B cell (primary cell): ENCODE measurements around the gene PDK3. TPM values are rescaled to one million over a fixed set of nuclear protein-coding genes. Genes with fewer than 3 reads are reported as not detected.
A peak's percentile ranks its signal among the peaks of the same experiment; 100 is the strongest.

Experiments used
- ATAC-seq: fragments of 200-7000 bp; cut with Tn5 transposase; one replicate; pipeline ENCODE4 v1.10.0; 2021; ENCODE audit warnings: low read depth, mild to moderate bottlenecking, moderate number of reproducible peaks, moderate library complexity
- CTCF ChIA-PET: fragments of 350-600 bp; sonication (Branson Sonifier 250); formaldehyde crosslinking; loops from one replicate; lab custom pipeline; 2021; ENCODE audit warnings: antibody characterized with exemption, inconsistent platforms; lab: Charles Lee
- POLR2A ChIA-PET: fragments of 350-600 bp; sonication (Branson Sonifier 250); formaldehyde crosslinking; loops from one replicate; lab custom pipeline; 2021; ENCODE audit warnings: antibody characterized with exemption; lab: Charles Lee
- DNase-seq: peaks from one replicate; pipeline ENCODE4 v3.0.0; 2013
- H2AFZ ChIP-seq: 2 replicates; pipeline ENCODE4 v1.6.1; 2012; ENCODE audit warnings: mild to moderate bottlenecking, low read depth, low read length; ENCODE audit not compliant: insufficient read depth, poor library complexity, severe bottlenecking
- H3K27ac ChIP-seq, 2 donors: 1 replicate in 1 of 2; 2 replicates in 1 of 2; pipeline ENCODE4 v1.5.1; 2012 to 2013; ENCODE audit warnings: low read length in 2 of 2, mild to moderate bottlenecking in 2 of 2, moderate library complexity in 1 of 2
- H3K27me3 ChIP-seq, 4 experiments: fragments of 200-600 bp in 1 of 4; sonication (generic) in 1 of 4; replicated peaks in 1 of 4; 1 replicate in 2 of 4; 2 replicates in 2 of 4; pipeline versions ENCODE4 v1.6.1 to v1.7.0; 2013 to 2016; ENCODE audit warnings: low read length in 3 of 4, mild to moderate bottlenecking in 2 of 4, mixed read lengths in 1 of 4, moderate library complexity in 1 of 4; ENCODE audit not compliant: insufficient read depth in 4 of 4, control insufficient read depth in 3 of 4; ENCODE audit errors: control extremely low read depth in 1 of 4
- H3K36me3 ChIP-seq, 2 experiments: replicated peaks in 1 of 2; 1 replicate in 1 of 2; 2 replicates in 1 of 2; pipeline versions ENCODE4 v1.6.1 to v1.7.1; 2013; ENCODE audit warnings: low read length in 1 of 2; ENCODE audit not compliant: insufficient read depth in 2 of 2, control insufficient read depth in 1 of 2; ENCODE audit errors: control extremely low read depth in 1 of 2, extremely low read depth in 1 of 2
- H3K4me1 ChIP-seq, 2 donors: fragments of 200-600 bp in 1 of 2; sonication (generic) in 1 of 2; 1 replicate in 1 of 2; 2 replicates in 1 of 2; pipeline versions ENCODE4 v1.5.1 to v1.6.1; 2013 to 2017; ENCODE audit warnings: low read length in 2 of 2; ENCODE audit not compliant: control insufficient read depth in 2 of 2, insufficient read depth in 2 of 2
- H3K4me2 ChIP-seq: replicated peaks from 2 replicates; pipeline ENCODE3; 2012; ENCODE audit warnings: mild to moderate bottlenecking, low read depth, low read length; ENCODE audit not compliant: poor library complexity, severe bottlenecking
- H3K4me3 ChIP-seq, 5 experiments: fragments of 200-600 bp in 1 of 5; sonication (generic) in 1 of 5; 1 replicate in 3 of 5; 2 replicates in 2 of 5; pipeline versions ENCODE4 v1.5.1 to v1.7.0; 2011 to 2016; ENCODE audit warnings: low read length in 4 of 5, mild to moderate bottlenecking in 4 of 5, low read depth in 2 of 5, control low read depth in 1 of 5, moderate library complexity in 1 of 5; ENCODE audit not compliant: insufficient read depth in 1 of 5; ENCODE audit errors: control extremely low read depth in 1 of 5, extremely low read depth in 1 of 5
- H3K79me2 ChIP-seq: fragments of 200-600 bp; sonication (generic); one replicate; pipeline ENCODE4 v1.6.0; 2016; ENCODE audit warnings: low read length; ENCODE audit not compliant: control insufficient read depth, insufficient read depth
- H3K9ac ChIP-seq: fragments of 200-600 bp; sonication (generic); 2 replicates; pipeline ENCODE4 v1.6.1; 2017; ENCODE audit warnings: mild to moderate bottlenecking, low read length, moderate library complexity
- H3K9me3 ChIP-seq, 3 donors: one replicate each; pipeline versions ENCODE4 v1.6.1 to v1.7.1; 2013; ENCODE audit warnings: low read length in 2 of 3; ENCODE audit not compliant: control insufficient read depth in 2 of 3, insufficient read depth in 1 of 3; ENCODE audit errors: control extremely low read depth in 1 of 3
- H4K20me1 ChIP-seq: 2 replicates; pipeline ENCODE4 v1.6.0; 2012; ENCODE audit warnings: mild to moderate bottlenecking, low read length; ENCODE audit not compliant: insufficient read depth, control insufficient read depth, poor library complexity, severe bottlenecking
- H3K27ac Mint-ChIP-seq: one replicate; pipeline ENCODE4 v1.8.0; 2021; ENCODE audit warnings: mixed read lengths
- H3K27me3 Mint-ChIP-seq: one replicate; pipeline ENCODE4 v1.8.0; 2021; ENCODE audit warnings: mixed read lengths
- H3K4me1 Mint-ChIP-seq: one replicate; pipeline ENCODE4 v1.8.0; 2021; ENCODE audit warnings: mixed read lengths
- H3K4me3 Mint-ChIP-seq: one replicate; pipeline ENCODE4 v1.8.0; 2021; ENCODE audit warnings: mixed read lengths
- H3K9me3 Mint-ChIP-seq: one replicate; pipeline ENCODE4 v1.8.0; 2022; ENCODE audit warnings: mixed read lengths; ENCODE audit not compliant: insufficient read depth
- CTCF ChIP-seq: fragments of 200-600 bp; IDR thresholded peaks from one replicate; pipeline ENCODE4 v1.8.0; 2022; ENCODE audit warnings: antibody characterized with exemption, mild to moderate bottlenecking
- EZH2 ChIP-seq: IDR thresholded peaks from 2 replicates; pipeline ENCODE4 v1.6.1; 2012; ENCODE audit warnings: borderline replicate concordance, low read depth, mild to moderate bottlenecking, moderate library complexity, low read length; ENCODE audit not compliant: insufficient read depth, poor library complexity, severe bottlenecking
- WGBS: methylation state at CpG from one replicate; pipeline ENCODE4 v1.1.5; 2013; ENCODE audit warnings: missing lambda C conversion rate; ENCODE audit not compliant: insufficient coverage; 5-methylcytosine and 5-hydroxymethylcytosine counted together
- intact Hi-C: fragments of 100-400 bp; cut with micrococcal nuclease; formaldehyde crosslinking; loops from one replicate; pipeline ENCODE4 v1.10.0; 2022
- polyA plus RNA-seq: library from polyadenylated mRNA; depleted of rRNA; stranded (reverse); fragments of >200 nt; gene quantifications from 2 replicates; pipeline ENCODE4 v1.2.3, GENCODE V29; 2012
- total RNA-seq, 2 donors: library from RNA; stranded (reverse); fragments of 120-200 nt in 1 of 2; gene quantifications; 1 replicate in 1 of 2; 2 replicates in 1 of 2; pipeline versions ENCODE4 v1.2.3 to v1.2.4, GENCODE V29; 2013 to 2022

The PDK3 gene
- total and polyA plus RNA-seq, 2 donors (not counting 1 experiment from before 2014, with no cell fraction given): 5.5 to 18.3 TPM

- Histone ChIP-seq H3K27ac (no peak overlapping the region), H3K27me3 (no peaks in the 10 kb centered on the region), H3K9ac (no peak overlapping the region), H3K79me2 (peaks cover 5% of the 10 kb centered on the region), H3K9me3 (no peaks in the 10 kb centered on the region), H2AFZ (no peak overlapping the region), H3K4me1 (peaks cover 6 to 7% of the 10 kb centered on the region in 2 donors), H3K36me3 (peaks cover 0 to 7% of the 10 kb centered on the region in 2 experiments), H3K4me3 (no peak overlapping the region), H4K20me1 (no peaks in the 10 kb centered on the region), H3K4me2 (no peak overlapping the region)
- ATAC-seq: no peak
- DNase-seq: no peak
- intact Hi-C loops: no loop called here
- Mint-ChIP-seq H3K4me1 (peaks cover 26% of the 10 kb centered on the region), H3K27me3 (no peaks in the 10 kb centered on the region), H3K4me3 (no peak overlapping the region), H3K27ac (peak overlapping the region; percentile 6), H3K9me3 (no peaks in the 10 kb centered on the region)
- ChIA-PET POLR2A (interaction anchor here (0.5 kb wide), 1 partner anchor 29 kb away, joined by 4 read pairs; no protein-coding TSS in a partner anchor), CTCF (interaction anchor here (1.0 to 3.4 kb wide), 2 partner anchors 99 to 124 kb away, joined by 3 to 23 read pairs; no protein-coding TSS in a partner anchor)
- TF ChIP-seq EZH2 (no peak), CTCF (no peak)
- no CpG with 5 or more reads among the region's 8 CpGs for WGBS
These were observed 29.6 kb downstream of the PDK3 start for GRCh38 chrX:24494647-24495075.

- no peak for ATAC-seq
- H3K36me3 ChIP-seq: peaks cover 0 to 10% of the 10 kb centered on the region in 2 experiments
- TF ChIP-seq EZH2 (no peak), CTCF (no peak)
- WGBS: 100% methylated on average over 2 of the region's 6 CpGs
- no peak overlapping the region for H3K9ac ChIP-seq
- no peaks in the 10 kb centered on the region for H3K9me3 ChIP-seq
- no peak overlapping the region for H3K4me3 ChIP-seq
- Mint-ChIP-seq H3K9me3 (no peaks in the 10 kb centered on the region), H3K27ac (no peak overlapping the region), H3K4me1 (peaks cover 26% of the 10 kb centered on the region), H3K4me3 (no peak overlapping the region), H3K27me3 (no peaks in the 10 kb centered on the region)
- ChIA-PET CTCF (interaction anchor here (0.6 to 3.4 kb wide), 2 partner anchors 100 to 125 kb away, joined by 3 to 23 read pairs; no protein-coding TSS in a partner anchor), POLR2A (no interaction called here)
- peaks cover 5% of the 10 kb centered on the region for H3K79me2 ChIP-seq
- H4K20me1 ChIP-seq: no peaks in the 10 kb centered on the region
- no peak overlapping the region for H3K27ac ChIP-seq
- intact Hi-C loops: no loop called here
- no peak overlapping the region for H3K4me2 ChIP-seq
- no peaks in the 10 kb centered on the region for H3K27me3 ChIP-seq
- H2AFZ ChIP-seq: no peak overlapping the region
- peaks cover 6 to 7% of the 10 kb centered on the region in 2 donors for H3K4me1 ChIP-seq
- no peak for DNase-seq
These were observed 30.6 kb downstream of the PDK3 start for GRCh38 chrX:24495700-24496099.
